Stimulated activated CD8-positive, alpha-beta memory T cell treated with anti-CD3 and anti-CD28 coated beads, Interleukin-12 subunit alpha, Interleukin-12 subunit beta, amount 100 ng/mL, for 24 hours (primary cell): ENCODE results near the gene CDR2.
"Not testable (repeated sequence)": the region's sequence is repeated elsewhere in the genome, so short reads cannot be mapped to it uniquely, and the experiment has no call there.

Source experiments
- DNase-seq: peaks from one replicate; pipeline ENCODE4 v3.0.0-alpha.2; 2020; ENCODE audit errors: extremely low read depth

CDR2 gene

DNA sequence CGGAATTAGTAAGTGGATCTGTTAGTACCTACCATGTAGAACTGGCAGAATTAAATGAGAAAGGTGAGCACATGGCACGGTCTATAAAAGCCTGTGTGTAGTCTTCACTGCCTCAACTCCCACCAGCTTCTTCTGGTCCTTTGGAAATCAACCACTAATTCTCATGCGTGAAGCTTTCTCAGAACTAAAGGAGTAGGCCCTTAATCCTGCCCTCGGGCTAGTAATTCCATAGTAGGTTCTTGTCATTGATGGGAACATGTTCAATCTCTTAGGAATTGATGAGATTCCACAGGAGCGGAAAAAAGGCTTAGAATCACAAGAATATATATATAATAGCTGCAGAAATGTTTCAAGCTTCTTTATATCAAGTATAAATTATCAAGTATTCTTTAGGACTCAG lies 21.7 kb downstream of the CDR2 start:
- no peak for DNase-seq

- no peak for DNase-seq
Observed at GRCh38 chr16:22352140-22352539, 22.3 kb downstream of the CDR2 start.

DNA sequence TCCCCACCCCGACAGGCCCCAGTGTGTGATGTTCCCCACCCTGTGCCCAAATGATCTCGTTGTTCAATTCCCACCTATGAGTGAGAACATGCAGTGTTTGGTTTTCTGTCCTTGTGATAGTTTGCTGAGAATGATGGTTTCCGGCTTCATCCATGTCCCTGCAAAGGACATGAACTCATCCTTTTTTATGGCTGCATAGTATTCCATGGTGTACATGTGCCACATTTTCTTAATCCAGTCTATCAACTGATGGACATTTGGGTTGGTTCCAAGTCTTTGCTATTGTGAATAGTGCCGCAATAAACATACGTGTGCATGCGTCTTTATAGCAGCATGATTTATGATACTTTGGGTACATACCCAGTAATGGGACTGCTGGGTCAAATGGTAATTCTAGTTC lies 23.4 kb downstream of the CDR2 start:
- not testable (repeated sequence) for DNase-seq

DNA sequence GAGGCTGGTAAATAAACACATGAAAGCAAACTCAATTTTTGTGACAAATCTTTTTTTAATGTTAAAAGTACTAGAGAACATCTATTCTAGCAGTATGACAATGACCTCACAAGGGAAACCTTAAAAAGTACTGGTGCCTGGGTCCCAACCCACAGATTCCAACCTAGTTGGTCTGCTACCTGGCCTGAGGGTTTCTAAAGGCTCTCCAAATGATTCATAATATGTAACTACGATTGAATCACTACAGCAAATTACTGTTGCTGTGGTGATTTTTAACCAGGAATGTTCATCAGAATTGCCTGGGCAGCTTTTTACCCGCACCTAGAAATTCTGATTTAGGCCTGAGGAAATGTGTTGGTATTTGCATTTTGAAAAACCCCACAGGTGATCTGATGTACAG lies 26.1 kb downstream of the CDR2 start:
- no peak for DNase-seq

DNA sequence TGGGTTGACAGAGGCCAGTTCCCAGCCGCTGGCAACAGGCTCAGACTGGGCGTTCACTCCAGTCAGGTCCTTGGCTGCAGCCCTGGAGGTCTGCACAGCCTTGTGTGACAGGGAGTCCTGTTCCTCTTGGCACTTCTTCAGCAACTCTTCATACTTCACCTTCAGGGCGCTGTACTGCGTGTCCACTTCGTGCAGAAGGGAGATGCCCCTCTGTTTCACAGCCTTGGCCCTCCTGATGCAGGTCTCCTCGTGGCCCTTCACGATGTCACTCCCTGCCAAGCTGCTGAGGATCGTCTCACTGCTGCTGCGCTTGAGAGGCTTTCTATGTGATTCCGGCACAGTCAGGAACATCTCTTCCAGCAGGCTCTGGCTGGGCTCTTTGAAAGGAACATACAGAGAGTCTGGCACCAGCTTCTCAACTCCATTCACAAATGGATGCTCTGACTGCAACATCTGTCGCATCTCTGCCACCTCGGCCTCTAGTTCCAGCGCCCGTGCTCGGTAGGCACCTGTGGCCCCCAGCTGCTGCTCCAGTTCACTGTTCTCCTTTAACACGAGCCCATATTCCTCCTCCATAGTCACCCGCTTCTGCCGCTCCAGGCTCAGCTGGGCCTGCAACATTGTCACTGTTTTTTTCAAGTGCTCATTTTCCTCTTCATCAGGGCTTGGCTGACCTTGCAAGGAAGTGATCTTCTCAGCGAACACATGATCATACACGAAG lies 27.2 kb downstream of the CDR2 start:
- no peak for DNase-seq

- no peak for DNase-seq
Observed at GRCh38 chr16:22346483-22346882, 27.9 kb downstream of the CDR2 start.

GRCh38 chr16:22342082-22342481 lies 32.3 kb downstream of the CDR2 start:
- no peak for DNase-seq

GRCh38 chr16:22340945-22341344 lies 33.5 kb downstream of the CDR2 start:
- no peak for DNase-seq

GRCh38 chr16:22337849-22338635 lies 36.4 kb downstream of the CDR2 start:
- DNase-seq, result no peak

GRCh38 chr16:22337045-22337444 lies 37.4 kb downstream of the CDR2 start:
- DNase-seq, result no peak

DNA sequence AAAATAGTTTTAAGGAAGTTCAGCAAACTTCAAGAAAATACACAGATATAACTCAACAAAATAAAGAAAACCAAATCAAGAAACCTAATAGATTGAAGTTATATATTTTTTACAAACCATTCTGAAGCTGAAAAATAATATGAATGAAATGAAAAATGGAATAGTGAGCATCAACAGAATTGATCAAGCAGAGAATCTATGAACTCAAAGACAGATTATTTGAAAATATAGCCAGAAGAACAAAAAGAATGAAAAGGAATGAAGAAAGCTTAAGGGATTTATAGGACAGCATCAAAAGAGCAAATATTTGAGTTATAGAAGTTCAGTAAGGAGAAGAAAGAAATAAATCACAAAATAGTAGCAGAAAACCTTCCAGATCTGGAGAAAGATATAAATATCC lies 37.8 kb downstream of the CDR2 start:
- no peak for DNase-seq

DNA sequence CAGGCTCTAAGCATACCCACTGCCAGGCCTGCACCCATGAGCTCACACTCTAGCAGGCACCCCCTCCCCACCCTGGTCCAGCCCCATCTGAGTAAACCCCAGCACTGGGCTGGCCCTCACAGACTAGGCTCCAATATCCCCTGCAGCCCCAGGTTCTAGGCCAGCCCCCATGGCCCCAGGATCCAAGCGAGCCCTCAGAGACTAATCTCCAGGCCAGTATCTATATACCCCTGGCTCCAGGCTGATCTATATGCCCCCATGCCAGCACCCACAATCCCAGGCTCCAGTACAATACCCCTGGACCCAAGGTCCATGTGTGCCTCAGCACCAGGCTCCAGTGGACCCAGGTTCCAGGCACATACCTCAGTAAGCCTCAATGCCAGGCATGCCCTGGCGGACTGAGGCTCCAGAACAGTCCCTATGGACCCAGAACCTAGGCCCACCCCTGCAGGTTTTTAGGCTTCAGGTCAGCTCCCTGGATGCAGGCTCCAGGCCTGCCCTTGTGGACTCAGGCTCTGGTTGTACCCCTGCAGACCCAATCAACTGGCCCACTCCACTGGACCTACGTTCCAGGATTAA lies 38.7 kb downstream of the CDR2 start:
- no peak for DNase-seq

DNA sequence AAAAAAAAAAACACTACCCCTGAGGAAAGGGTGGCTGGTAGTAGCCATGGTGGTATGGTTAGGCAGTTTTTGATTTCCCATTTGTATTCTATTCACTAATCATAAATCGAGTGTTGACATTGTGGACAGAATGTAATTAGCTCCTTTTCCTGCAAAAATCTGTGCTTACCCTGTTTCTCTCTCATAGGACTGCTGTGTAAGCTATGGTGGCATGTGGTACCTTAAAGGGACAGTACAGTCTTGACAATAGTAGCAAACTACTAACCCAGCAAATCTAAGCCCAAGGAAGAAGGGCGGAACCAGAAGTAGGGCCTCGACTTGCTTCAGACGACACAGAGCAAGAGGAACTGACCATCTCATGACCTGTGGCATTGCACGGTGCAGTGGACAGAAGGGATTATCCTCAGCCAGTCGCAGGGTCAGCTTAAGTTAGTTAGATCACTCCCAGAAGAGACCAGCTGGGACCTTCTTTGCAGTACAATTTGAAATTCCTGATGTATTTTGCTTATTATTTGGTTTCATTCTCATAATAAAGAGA lies 40.9 kb downstream of the CDR2 start:
- DNase-seq, result no peak

DNA sequence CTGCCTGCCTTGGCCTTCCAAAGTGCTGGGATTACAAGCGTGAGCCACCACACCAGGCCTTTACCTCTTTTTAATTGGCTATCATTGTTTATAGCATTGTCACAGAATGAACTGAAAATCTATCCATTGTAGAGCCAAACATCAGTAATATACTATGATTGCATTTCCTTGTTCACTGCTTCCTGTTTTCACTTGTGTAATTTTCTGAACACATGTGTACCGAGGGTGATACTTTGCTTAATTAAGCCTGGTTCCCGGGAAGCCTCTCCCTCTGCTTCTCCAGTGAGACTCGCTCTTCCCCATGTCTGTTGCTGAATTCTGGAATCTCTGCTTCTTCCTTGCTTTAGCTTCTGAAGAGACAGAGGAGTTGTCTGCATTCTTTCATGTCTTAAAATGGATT lies 44.1 kb downstream of the CDR2 start:
- no peak for DNase-seq

DNA sequence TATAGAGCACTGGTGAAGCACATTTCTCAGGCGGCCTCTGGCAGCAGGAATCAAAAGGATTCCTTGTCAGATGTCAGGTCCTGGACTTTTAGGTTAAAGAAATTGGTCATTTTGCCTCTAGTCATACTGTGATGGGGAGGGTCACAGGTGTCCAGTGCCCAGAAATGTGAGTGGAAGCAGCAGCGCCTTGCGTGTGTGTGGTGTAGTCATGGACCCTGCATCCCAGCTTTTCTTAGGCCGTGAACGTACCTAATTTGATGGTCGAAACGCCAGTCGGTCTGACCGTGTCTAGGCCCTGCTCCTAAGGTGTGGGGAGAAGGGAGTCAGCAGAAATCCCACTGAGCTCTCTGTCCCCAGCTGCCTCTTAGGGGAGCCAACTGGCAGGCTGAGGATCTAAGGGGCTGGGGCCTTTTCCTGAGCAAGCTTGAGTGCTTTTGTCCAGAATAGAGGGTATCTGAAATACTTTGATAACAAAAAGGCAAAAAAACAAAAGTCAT lies 45.2 kb downstream of the CDR2 start:
- DNase-seq, result no peak

DNA sequence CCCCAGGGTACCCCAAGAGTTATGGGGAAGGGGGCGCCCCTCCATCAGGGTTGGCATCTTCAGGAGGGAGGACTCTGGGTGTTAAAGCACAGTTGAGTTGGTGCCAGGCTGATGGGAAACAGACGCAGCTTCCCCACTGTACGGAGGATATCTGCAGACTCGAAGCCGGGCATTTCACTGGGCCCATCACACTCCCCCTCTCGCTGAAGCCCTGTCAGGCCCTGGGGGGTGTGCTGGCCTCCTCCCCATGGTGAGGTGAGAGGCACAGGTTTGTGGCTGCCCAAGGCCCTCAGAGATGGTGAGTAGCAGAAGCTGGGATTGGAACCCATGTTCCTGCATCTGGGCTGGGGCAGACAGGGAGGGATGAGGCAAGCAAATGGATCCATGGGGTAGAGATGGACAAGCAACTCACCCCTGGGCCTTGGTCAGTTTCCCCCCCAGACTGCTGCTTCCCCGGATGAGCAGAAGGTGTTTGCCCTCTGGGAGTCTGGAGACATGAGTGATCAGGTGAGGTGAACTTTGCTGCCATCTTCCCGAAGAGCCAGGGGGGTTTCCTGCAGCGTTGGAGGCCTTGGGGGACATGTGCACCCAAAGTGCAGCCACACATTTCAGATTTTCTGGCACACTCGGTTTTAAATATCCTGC lies 46.2 kb downstream of the CDR2 start:
- no peak for DNase-seq

DNA sequence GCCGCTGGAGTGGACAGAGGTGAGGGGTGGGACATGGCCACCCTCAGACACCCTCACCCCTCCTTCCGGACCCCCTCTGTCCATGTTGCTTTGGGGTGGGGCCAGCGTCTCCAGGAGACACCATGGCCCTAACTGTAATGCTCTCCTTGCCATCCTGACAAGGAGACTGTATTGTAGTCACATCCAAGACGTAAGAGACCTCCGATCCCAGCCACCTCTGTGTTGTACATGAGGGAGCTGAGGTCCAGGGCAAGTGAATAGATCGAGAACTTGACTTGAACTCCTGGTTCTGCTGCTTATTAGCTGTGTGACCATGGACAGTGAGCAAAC lies 47.0 kb downstream of the CDR2 start:
- no peak for DNase-seq

DNA sequence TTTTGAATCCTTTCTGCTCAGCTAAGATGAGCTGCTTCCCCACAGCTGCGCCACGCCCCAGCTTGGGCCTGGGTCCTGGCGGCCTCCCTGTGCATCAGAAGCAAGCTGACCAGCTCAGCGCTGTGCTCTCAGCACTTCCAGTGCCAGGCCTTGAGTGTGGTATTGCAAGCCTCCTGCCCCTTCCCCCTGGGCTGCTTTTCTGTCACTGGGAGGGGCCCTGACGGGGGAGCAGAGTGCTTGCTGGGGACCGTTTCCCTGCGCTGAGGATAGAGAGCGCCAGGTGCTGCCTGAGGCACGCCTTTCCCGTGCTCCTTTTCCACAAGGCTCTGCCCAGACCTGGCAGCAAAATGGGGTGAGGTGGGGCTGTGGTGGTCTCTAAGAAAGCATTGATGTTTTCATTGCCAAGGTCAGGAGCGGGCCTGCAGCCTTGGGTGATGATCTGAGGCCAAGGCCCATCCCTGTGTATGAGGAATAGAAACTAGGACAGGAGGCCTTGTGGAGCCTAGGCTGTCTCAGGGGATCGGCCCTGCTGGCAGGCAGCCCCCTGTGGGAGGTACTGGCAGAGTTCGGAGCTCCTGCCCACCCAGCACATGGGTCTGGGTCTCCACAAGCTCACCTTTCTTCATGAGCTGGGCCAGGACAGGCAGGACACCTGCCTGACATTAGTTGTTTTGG lies 47.5 kb downstream of the CDR2 start:
- no peak for DNase-seq

GRCh38 chr16:22326369-22326652 lies 48.1 kb downstream of the CDR2 start:
- DNase-seq, result no peak

DNA sequence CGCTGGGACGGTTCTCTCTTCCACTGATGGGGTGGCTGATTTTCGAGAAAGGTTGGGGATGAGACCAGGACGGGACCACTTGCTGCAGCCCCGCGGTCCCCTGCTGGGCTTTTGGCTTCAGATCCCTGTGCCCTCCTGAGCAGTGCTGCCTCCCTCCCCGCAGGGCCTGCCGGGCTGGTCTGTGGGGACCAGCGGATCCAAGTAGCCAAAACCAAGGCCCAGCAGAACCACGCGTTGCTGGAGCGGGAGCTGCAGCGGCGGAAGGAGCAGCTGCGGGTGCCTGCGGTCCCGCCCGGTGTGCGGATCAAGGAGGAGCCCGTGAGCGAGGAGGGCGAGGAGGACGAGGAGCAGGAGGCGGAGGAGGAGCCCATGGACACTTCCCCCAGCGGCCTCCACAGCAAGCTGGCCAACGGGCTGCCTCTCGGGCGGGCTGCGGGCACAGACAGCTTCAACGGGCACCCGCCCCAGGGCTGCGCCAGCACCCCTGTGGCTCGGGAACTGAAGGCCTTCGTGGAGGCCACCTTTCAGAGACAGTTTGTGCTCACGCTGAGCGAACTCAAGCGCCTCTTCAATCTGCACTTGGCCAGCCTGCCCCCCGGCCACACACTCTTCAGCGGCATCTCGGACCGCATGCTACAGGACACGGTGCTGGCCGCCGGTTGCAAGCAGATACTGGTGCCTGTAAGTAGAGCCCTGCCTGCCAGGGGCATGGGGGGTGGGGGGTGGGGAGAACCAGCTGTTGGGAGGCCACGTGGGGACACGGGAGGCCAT lies 48.6 kb downstream of the CDR2 start:
- DNase-seq, result no peak
